ENCODE results near the gene DNAAF8. TPM values are rescaled to one million over a fixed set of nuclear protein-coding genes. Genes with fewer than 3 reads are reported as not detected.

DNAAF8 gene
- total RNA-seq, 1 experiment from 2014 or later = 1.1 TPM

DNA sequence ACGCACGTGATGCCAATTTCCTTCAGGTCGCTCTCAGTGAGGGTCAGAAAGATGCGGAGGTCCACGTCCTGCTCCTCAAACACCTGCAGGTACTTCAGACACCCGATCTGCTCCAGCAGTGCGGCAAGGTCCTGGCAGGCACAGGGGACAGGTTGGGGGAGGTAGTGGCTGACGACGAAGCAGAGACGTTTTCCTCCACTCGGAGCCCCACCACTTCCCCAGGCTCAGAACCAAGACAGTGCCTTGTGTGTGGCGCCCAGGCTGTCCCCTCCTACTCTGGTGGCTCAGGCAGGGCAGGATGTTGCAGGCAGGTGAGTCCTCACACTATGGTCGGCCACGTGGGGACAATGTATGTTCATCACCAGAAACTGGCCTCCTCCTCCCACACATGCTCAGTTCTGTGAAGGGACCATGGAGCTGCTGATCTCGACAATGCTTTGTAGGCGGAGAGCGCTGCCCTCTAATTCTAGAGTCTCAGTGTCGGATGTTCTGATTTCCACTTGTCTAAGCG is 35.2 kb upstream of the DNAAF8 start:
- no peak for DNase-seq (ENCODE audit: low read depth in 1 of 2, low spot score in 2 of 2)
- no peaks in the 10 kb centered on the region for H3K27me3 ChIP-seq (replicated peaks)
- H3K4me1 ChIP-seq (replicated peaks) = peaks cover 4% of the 10 kb centered on the region
- H3K27ac ChIP-seq = no peak overlapping the region
- peaks cover 74% of the 10 kb centered on the region for H3K36me3 ChIP-seq
- no peaks in the 10 kb centered on the region for H3K9me3 ChIP-seq (replicated peaks)
- H3K4me3 ChIP-seq = no peak overlapping the region

GRCh38 chr16:4700380-4700996 is 33.8 kb upstream of the DNAAF8 start:
- H3K27me3 ChIP-seq (replicated peaks) = no peaks in the 10 kb centered on the region
- H3K9me3 ChIP-seq (replicated peaks) = no peaks in the 10 kb centered on the region
- H3K36me3 ChIP-seq = peaks cover 73% of the 10 kb centered on the region
- H3K4me1 ChIP-seq (replicated peaks) = no peaks in the 10 kb centered on the region
- H3K4me3 ChIP-seq = no peak overlapping the region
- H3K27ac ChIP-seq = no peak overlapping the region
- DNase-seq (ENCODE audit: low read depth in 1 of 2, low spot score in 2 of 2) = no peak

DNA sequence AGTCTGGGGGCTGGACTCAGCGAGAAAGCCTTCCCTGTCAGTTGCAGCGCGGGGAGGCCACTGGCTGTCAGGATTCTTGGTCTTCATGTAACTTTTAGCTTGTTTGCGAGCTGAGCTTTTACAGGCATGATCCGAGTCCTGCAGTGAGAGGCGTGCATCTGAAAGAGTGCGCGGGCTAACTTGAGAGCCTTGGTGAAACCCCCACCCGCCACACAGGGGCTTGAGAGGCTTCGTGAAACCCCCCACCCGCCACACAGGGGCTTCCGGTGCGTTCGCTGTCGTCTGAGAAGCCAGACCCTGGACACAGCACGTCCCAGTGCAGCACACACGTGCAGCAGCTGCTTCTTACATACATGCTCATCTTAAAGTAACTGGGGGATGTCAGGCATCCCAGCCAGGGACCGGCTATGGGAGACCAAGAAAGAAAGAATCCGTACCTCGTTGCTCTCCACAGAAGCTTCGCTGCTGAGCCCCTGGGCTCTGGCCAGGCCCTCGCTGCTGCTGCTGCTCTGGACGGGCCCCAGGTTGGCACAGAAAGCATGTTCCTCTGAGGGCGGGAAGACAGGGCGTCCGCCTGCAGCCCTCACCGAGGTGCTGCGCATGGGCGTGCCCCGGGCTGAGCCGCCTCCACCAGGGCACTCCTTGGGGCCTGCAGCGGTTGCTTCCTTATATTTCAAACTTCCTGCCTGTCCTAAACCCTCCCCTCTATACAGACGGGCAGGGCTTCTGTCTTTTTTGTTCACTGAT is 33.2 kb upstream of the DNAAF8 start:
- peaks cover 66% of the 10 kb centered on the region for H3K36me3 ChIP-seq
- no peak overlapping the region for H3K4me3 ChIP-seq
- no peak overlapping the region for H3K27ac ChIP-seq
- no peaks in the 10 kb centered on the region for H3K9me3 ChIP-seq (replicated peaks)
- H3K27me3 ChIP-seq (replicated peaks) = no peaks in the 10 kb centered on the region
- DNase-seq (ENCODE audit: low read depth in 1 of 2, low spot score in 2 of 2) = no peak
- H3K4me1 ChIP-seq (replicated peaks) = no peaks in the 10 kb centered on the region

DNA sequence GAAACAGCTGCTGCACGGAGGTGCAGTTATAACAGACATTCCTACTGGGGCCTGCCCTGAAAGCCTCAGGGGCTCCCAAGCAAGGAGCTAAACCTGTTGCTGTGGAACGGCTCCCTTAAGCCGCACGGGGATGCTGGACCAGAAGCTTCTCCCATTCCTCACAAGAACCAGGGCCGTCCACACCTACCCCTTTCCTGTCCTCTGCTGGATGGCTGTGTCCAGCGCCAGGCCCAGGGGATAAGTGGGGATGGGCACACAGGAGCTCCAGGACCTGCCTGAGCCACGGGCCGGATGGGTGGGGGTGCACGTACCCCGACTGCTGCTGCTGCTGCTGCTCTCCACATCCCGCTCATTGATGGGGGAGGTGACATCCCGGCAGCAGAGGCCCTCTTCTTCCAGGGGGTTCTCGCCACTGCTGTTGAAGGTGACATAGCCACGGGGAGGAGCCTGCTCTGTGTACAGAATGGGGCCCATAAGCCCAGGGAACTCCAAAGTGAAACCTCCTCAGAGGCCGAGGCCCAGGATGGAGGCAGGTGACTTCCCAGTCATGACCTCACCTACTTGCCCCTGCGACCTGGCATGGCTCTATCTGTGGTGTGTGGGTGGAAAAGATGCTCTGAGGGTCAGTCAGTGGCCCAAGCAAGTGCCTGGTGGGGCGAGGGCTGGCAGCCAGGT is 32.4 kb upstream of the DNAAF8 start:
- Histone ChIP-seq H3K4me1 (replicated peaks) (no peaks in the 10 kb centered on the region), H3K9me3 (replicated peaks) (no peaks in the 10 kb centered on the region), H3K27me3 (replicated peaks) (no peaks in the 10 kb centered on the region), H3K4me3 (no peak overlapping the region), H3K36me3 (peaks cover 65% of the 10 kb centered on the region), H3K27ac (no peak overlapping the region)
- no peak for DNase-seq (ENCODE audit: low read depth in 1 of 2, low spot score in 2 of 2)

DNA sequence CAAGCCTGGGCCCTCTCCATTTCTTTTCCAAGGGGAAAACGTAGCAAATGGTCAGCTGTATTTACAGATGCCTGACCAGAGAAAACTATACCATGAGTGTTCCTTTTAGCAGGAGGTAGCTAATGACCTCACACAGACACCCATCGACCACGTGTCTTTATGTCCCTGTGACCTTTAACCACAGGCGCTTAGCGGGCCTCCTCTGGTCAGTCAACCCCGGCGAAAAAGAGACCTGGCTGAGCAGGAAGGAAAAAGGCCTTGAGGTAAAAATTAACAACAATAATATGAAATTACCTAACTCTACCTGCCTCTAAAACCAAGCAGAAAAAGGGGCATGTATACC is 31.9 kb upstream of the DNAAF8 start:
- H3K4me3 ChIP-seq = no peak overlapping the region
- DNase-seq (ENCODE audit: low read depth in 1 of 2, low spot score in 2 of 2) = no peak
- H3K36me3 ChIP-seq = peaks cover 65% of the 10 kb centered on the region
- H3K27ac ChIP-seq = no peak overlapping the region
- no peaks in the 10 kb centered on the region for H3K27me3 ChIP-seq (replicated peaks)
- H3K9me3 ChIP-seq (replicated peaks) = no peaks in the 10 kb centered on the region
- H3K4me1 ChIP-seq (replicated peaks) = no peaks in the 10 kb centered on the region

DNA sequence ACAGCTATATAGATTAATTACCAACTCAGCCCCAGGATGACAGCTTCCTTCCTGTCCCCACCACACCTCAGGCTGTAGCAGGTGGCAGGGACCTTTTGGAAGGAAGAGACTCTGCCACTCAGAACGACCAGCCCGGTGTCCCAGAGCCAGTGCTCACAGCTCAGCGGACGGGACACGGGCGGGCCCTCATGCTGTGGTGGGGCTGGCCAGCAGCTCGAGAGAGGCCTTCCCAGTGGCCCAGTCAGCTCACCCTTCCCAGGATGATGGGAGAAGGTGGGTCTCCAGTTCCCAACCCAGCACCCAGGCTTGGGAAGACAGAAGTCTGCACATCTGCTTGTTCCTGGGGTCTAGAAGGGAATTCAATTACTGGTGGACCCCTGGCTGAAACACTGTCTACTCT is 30.4 kb upstream of the DNAAF8 start:
- H3K9me3 ChIP-seq (replicated peaks) = no peaks in the 10 kb centered on the region
- no peak for DNase-seq (ENCODE audit: low read depth in 1 of 2, low spot score in 2 of 2)
- no peak overlapping the region for H3K4me3 ChIP-seq
- no peaks in the 10 kb centered on the region for H3K4me1 ChIP-seq (replicated peaks)
- no peaks in the 10 kb centered on the region for H3K27me3 ChIP-seq (replicated peaks)
- H3K36me3 ChIP-seq = peaks cover 57% of the 10 kb centered on the region
- H3K27ac ChIP-seq = no peak overlapping the region

- Histone ChIP-seq H3K27me3 (replicated peaks) (no peaks in the 10 kb centered on the region), H3K4me1 (replicated peaks) (no peaks in the 10 kb centered on the region), H3K36me3 (peaks cover 51% of the 10 kb centered on the region), H3K4me3 (no peak overlapping the region), H3K27ac (no peak overlapping the region), H3K9me3 (replicated peaks) (no peaks in the 10 kb centered on the region)
- no peak for DNase-seq (ENCODE audit: low read depth in 1 of 2, low spot score in 2 of 2)
Measured at GRCh38 chr16:4704491-4704890, 29.8 kb upstream of the DNAAF8 start.

DNA sequence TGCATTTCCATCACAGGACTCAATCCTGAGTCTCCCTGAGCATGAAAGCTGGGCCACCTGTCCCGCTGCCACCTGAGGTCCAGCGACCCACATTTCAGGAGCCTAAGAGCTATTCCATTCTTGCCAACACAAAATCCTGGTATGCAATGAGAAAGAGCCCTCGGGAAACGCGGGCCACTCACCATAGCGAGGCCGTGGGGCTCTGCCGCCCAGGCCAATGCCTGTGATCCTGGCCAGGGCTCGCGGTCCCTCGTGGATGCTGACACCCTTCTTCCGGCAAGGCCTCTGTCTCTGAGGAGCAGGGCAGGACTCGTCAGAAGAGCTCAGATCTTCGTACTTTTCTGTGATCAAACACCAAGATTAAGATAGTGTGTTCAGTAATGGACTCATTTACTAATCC is 29.4 kb upstream of the DNAAF8 start:
- no peaks in the 10 kb centered on the region for H3K4me1 ChIP-seq (replicated peaks)
- H3K4me3 ChIP-seq = no peak overlapping the region
- H3K36me3 ChIP-seq = peaks cover 47% of the 10 kb centered on the region
- no peaks in the 10 kb centered on the region for H3K9me3 ChIP-seq (replicated peaks)
- H3K27me3 ChIP-seq (replicated peaks) = no peaks in the 10 kb centered on the region
- no peak for DNase-seq (ENCODE audit: low read depth in 1 of 2, low spot score in 2 of 2)
- H3K27ac ChIP-seq = no peak overlapping the region

GRCh38 chr16:4706871-4707270 is 27.5 kb upstream of the DNAAF8 start:
- Histone ChIP-seq H3K27ac (no peak overlapping the region), H3K4me3 (no peak overlapping the region), H3K36me3 (peaks cover 34% of the 10 kb centered on the region), H3K27me3 (replicated peaks) (no peaks in the 10 kb centered on the region), H3K9me3 (replicated peaks) (no peaks in the 10 kb centered on the region), H3K4me1 (replicated peaks) (no peaks in the 10 kb centered on the region)
- DNase-seq (ENCODE audit: low read depth in 1 of 2, low spot score in 2 of 2) = no peak

GRCh38 chr16:4709481-4709880 is 24.9 kb upstream of the DNAAF8 start:
- H3K9me3 ChIP-seq (replicated peaks) = no peaks in the 10 kb centered on the region
- no peaks in the 10 kb centered on the region for H3K27me3 ChIP-seq (replicated peaks)
- no peak overlapping the region for H3K4me3 ChIP-seq
- peaks cover 42% of the 10 kb centered on the region for H3K36me3 ChIP-seq
- no peak for DNase-seq (ENCODE audit: low read depth in 1 of 2, low spot score in 2 of 2)
- H3K4me1 ChIP-seq (replicated peaks) = no peaks in the 10 kb centered on the region
- H3K27ac ChIP-seq = no peak overlapping the region

- Histone ChIP-seq H3K36me3 (peaks cover 23% of the 10 kb centered on the region), H3K27me3 (replicated peaks) (no peaks in the 10 kb centered on the region), H3K4me3 (no peak overlapping the region), H3K4me1 (replicated peaks) (no peaks in the 10 kb centered on the region), H3K27ac (no peak overlapping the region), H3K9me3 (replicated peaks) (no peaks in the 10 kb centered on the region)
- DNase-seq (ENCODE audit: low read depth in 1 of 2, low spot score in 2 of 2) = no peak
Measured at GRCh38 chr16:4713663-4714501, 20.5 kb upstream of the DNAAF8 start.

GRCh38 chr16:4714996-4715395 is 19.3 kb upstream of the DNAAF8 start:
- Histone ChIP-seq H3K4me1 (replicated peaks) (no peaks in the 10 kb centered on the region), H3K9me3 (replicated peaks) (no peaks in the 10 kb centered on the region), H3K36me3 (peaks cover 21% of the 10 kb centered on the region), H3K4me3 (no peak overlapping the region), H3K27me3 (replicated peaks) (no peaks in the 10 kb centered on the region), H3K27ac (no peak overlapping the region)
- no peak for DNase-seq (ENCODE audit: low read depth in 1 of 2, low spot score in 2 of 2)

DNA sequence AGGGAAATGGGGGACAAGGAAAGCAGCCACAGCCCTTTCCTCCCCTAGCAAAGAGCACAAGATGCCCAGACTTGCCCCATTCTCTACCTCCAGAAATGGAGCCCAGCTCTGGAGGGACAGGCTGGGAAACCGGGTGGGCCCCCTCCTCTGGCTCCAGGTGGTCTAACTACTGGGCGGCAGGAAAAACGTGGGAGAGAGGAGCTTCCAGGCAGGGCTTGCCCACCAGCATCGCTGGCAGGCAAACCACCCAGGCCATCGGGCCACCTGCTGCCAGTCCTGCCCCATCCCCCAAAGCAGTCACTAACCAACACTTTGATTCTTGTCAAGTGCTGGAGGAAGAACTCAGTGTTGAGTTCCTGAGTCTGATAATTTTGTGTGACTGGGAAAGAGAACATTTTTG is 15.9 kb upstream of the DNAAF8 start:
- Histone ChIP-seq H3K27me3 (replicated peaks) (no peaks in the 10 kb centered on the region), H3K4me1 (replicated peaks) (no peaks in the 10 kb centered on the region), H3K27ac (no peak overlapping the region), H3K4me3 (no peak overlapping the region), H3K36me3 (peaks cover 18% of the 10 kb centered on the region), H3K9me3 (replicated peaks) (no peaks in the 10 kb centered on the region)
- DNase-seq (ENCODE audit: low read depth in 1 of 2, low spot score in 2 of 2) = no peak

All from SJSA1 (cell line).